ENCODE data around the gene FBH1.

DNA sequence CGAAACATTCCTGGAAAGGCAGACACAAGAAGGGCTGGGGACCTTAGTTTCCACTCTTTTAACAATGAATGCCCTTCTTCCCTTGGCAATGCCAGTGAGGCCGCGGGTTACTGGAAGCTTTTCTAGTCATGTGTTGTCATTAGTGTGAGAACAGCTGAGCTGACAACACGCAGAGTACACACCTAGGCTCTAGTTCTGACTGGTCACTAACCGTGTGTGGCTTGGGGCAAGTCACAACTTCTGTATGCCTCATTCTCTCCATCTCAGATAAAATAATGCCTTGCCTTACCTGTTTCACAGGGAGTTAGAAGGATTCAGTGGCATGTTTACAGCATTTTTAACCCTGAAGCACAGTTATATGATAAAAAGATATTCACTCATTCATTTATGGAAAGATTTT lies 31.7 kb downstream of the FBH1 start:
- no peak for TF ChIP-seq POLR2AphosphoS5 (IDR thresholded peaks at IDR 0.05; ENCODE audit: low read depth, low read length)
- no peak for TF ChIP-seq POLR2A (IDR thresholded peaks at IDR 0.05; ENCODE audit: low read depth, low read length)
- no peak for TF ChIP-seq TAF1 (IDR thresholded peaks at IDR 0.05; ENCODE audit: low read depth, low read length)

All from GM12891 (cell line).